Mammary epithelial cell (primary cell): ENCODE data around the gene PAOX.

ENCODE experiments used
- CTCF ChIP-seq, 2 donors: IDR thresholded peaks in 1 of 2; conservative IDR thresholded peaks in 1 of 2; 2 replicates each; pipeline ENCODE4 v1.5.1; 2011 to 2012; ENCODE audit warnings: inconsistent platforms in 2 of 2, low read length in 2 of 2, mild to moderate bottlenecking in 2 of 2, control low read depth in 1 of 2, low read depth in 1 of 2; ENCODE audit not compliant: insufficient read depth in 1 of 2; ENCODE audit errors: extremely low read depth in 1 of 2
- EZH2 ChIP-seq: IDR thresholded peaks from 2 replicates; pipeline ENCODE4 v1.6.1; 2012; ENCODE audit warnings: low read length, inconsistent platforms, borderline replicate concordance

- TF ChIP-seq CTCF (conservative IDR thresholded peaks at IDR 0.05 in 1 of 2, IDR thresholded peaks at IDR 0.05 in 1 of 2; ENCODE audit: extremely low read depth in 1 of 2, insufficient read depth in 1 of 2, low read depth in 1 of 2, low read length in 2 of 2), result no peak
- TF ChIP-seq EZH2, result no peak
Observed at GRCh38 chr10:133399123-133399601, 20.1 kb downstream of the PAOX start.
